Loucy (cell line): ENCODE measurements around the gene LRBA.

ENCODE experiments used
- EZH2phosphoT487 ChIP-seq: fragments of 200-600 bp; IDR thresholded peaks from 2 replicates; pipeline ENCODE4 v1.6.1; 2018; ENCODE audit warnings: antibody characterized with exemption, mild to moderate bottlenecking, moderate library complexity, borderline replicate concordance
- TF ChIP-seq, protein P1 (sequence below): fragments of 200-600 bp; sonication (generic); conservative IDR thresholded peaks from 2 replicates; pipeline ENCODE4 v1.5.1; 2014; ENCODE audit warnings: mild to moderate bottlenecking, antibody characterized with exemption, low read length

DNA sequence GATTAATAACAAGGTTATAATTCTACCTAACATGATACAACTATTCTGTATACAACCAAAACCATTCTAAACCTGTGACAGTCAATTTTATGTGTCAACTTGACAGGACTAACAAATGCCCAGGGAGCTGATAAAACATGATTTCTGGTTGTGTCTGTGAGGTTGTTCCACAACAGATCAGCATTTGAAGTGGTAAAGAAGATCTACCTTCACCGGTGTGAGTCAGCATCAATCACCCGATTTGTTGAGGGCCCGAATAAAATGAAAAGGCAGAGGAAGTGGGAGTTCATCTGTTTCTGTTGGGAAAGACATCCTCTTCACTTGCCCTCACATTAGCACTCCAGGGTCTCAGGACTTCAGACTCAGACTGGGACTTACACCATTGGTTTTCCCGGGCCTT lies 245.2 kb downstream of the LRBA start:
- TF ChIP-seq, protein P1, sequence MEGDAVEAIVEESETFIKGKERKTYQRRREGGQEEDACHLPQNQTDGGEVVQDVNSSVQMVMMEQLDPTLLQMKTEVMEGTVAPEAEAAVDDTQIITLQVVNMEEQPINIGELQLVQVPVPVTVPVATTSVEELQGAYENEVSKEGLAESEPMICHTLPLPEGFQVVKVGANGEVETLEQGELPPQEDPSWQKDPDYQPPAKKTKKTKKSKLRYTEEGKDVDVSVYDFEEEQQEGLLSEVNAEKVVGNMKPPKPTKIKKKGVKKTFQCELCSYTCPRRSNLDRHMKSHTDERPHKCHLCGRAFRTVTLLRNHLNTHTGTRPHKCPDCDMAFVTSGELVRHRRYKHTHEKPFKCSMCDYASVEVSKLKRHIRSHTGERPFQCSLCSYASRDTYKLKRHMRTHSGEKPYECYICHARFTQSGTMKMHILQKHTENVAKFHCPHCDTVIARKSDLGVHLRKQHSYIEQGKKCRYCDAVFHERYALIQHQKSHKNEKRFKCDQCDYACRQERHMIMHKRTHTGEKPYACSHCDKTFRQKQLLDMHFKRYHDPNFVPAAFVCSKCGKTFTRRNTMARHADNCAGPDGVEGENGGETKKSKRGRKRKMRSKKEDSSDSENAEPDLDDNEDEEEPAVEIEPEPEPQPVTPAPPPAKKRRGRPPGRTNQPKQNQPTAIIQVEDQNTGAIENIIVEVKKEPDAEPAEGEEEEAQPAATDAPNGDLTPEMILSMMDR = no peak
- no peak for TF ChIP-seq EZH2phosphoT487
